ENCODE data around the gene TSGA10. TPM values are rescaled to one million over a fixed set of nuclear protein-coding genes. Genes with fewer than 3 reads are reported as not detected.
"Not testable (repeated sequence)": the region's sequence is repeated elsewhere in the genome, so short reads cannot be mapped to it uniquely, and the experiment has no call there.

TSGA10 gene
- total RNA-seq, 1 donor from 2014 or later, result 20.4 TPM

DNA sequence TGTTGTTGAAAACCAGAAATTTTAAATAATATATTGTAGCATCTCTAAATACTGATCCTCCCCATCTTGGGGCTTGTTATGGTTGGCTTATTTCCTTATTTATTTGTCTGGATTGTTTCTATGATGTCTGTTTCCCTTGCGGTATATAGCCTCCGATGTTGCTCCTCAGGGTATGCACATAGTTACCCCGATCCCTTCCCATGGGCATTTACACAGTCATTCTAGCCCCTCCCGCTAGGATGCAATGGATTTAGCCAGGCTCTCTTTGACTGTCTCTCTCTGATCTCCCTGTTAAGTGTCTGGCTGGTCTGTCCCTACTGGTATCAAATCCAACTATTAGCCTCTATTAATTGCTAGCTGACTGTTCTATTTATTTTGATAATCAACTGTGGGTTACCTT is 126.9 kb downstream of the TSGA10 start:
- POLR2A ChIA-PET, result no interaction called here
- Mint-ChIP-seq H3K27me3 (no peaks in the 10 kb centered on the region), H3K27ac (no peak overlapping the region), H3K4me1 (no peaks in the 10 kb centered on the region), H3K9me3 (peaks cover 9% of the 10 kb centered on the region), H3K4me3 (no peak overlapping the region), H3K36me3 (ENCODE audit: low read depth) (peaks cover 2% of the 10 kb centered on the region)
- DNase-seq (no peak), ATAC-seq (ENCODE audit: low read depth) (no peak)
- TF ChIP-seq CTCF (IDR thresholded peaks at IDR 0.05), result no peak
- intact Hi-C loops (cut with micrococcal nuclease), result no loop called here
- CTCF ChIA-PET, result no interaction called here

- Mint-ChIP-seq H3K4me1 (no peaks in the 10 kb centered on the region), H3K4me3 (no peak overlapping the region), H3K36me3 (ENCODE audit: low read depth) (peaks cover 18% of the 10 kb centered on the region), H3K27me3 (no peaks in the 10 kb centered on the region), H3K27ac (no peak overlapping the region), H3K9me3 (peaks cover 12% of the 10 kb centered on the region)
- POLR2A ChIA-PET, result no interaction called here
- no peak for ATAC-seq (ENCODE audit: low read depth)
- intact Hi-C loops (cut with micrococcal nuclease), result no loop called here
- TF ChIP-seq CTCF (IDR thresholded peaks at IDR 0.05), result no peak
- CTCF ChIA-PET, result no interaction called here
- no peak for DNase-seq
These were observed 154.0 kb downstream of the TSGA10 start for GRCh38 chr2:99000708-99001107.

GRCh38 chr2:98988695-98989094 is 166.0 kb downstream of the TSGA10 start:
- POLR2A ChIA-PET; H3K4me3 Mint-ChIP-seq; DNase-seq; CTCF ChIA-PET; H3K27me3 Mint-ChIP-seq; intact Hi-C loops (cut with micrococcal nuclease); H3K4me1 Mint-ChIP-seq; H3K9me3 Mint-ChIP-seq; H3K36me3 Mint-ChIP-seq (ENCODE audit: low read depth); H3K27ac Mint-ChIP-seq; ATAC-seq (ENCODE audit: low read depth): not testable (repeated sequence)

- DNase-seq (no peak), ATAC-seq (ENCODE audit: low read depth) (no peak)
- TF ChIP-seq CTCF (IDR thresholded peaks at IDR 0.05), result no peak
- H3K27me3 Mint-ChIP-seq, result peaks cover 3% of the 10 kb centered on the region
- peaks cover 3% of the 10 kb centered on the region for H3K9me3 Mint-ChIP-seq
- H3K27ac Mint-ChIP-seq, result no peak overlapping the region
- POLR2A ChIA-PET, result no interaction called here
- intact Hi-C loops (cut with micrococcal nuclease), result no loop called here
- peaks cover 1% of the 10 kb centered on the region for H3K36me3 Mint-ChIP-seq (ENCODE audit: low read depth)
- CTCF ChIA-PET, result no interaction called here
- no peak overlapping the region for H3K4me3 Mint-ChIP-seq
- H3K4me1 Mint-ChIP-seq, result no peaks in the 10 kb centered on the region
These were observed 168.7 kb downstream of the TSGA10 start for GRCh38 chr2:98985905-98986666.

GRCh38 chr2:98975611-98976010 is 179.1 kb downstream of the TSGA10 start:
- no peak overlapping the region for H3K4me3 Mint-ChIP-seq
- ATAC-seq (ENCODE audit: low read depth), result no peak
- no peaks in the 10 kb centered on the region for H3K4me1 Mint-ChIP-seq
- ChIA-PET CTCF (no interaction called here), POLR2A (no interaction called here)
- no peak for TF ChIP-seq CTCF (IDR thresholded peaks at IDR 0.05)
- no peak for DNase-seq
- peaks cover 31% of the 10 kb centered on the region for H3K9me3 Mint-ChIP-seq
- H3K27ac Mint-ChIP-seq, result no peak overlapping the region
- intact Hi-C loops (cut with micrococcal nuclease), result no loop called here
- H3K27me3 Mint-ChIP-seq, result peaks cover 16% of the 10 kb centered on the region
- peaks cover 4% of the 10 kb centered on the region for H3K36me3 Mint-ChIP-seq (ENCODE audit: low read depth)

All from activated B cell treated with CpG ODN at 0.5 μM for 24 hours (primary cell).